Gastroesophageal sphincter (tissue), 4 donors: ENCODE data around the gene LTF. TPM values are rescaled to one million over a fixed set of nuclear protein-coding genes. Genes with fewer than 3 reads are reported as not detected.
A peak's percentile ranks its signal among the peaks of the same experiment; 100 is the strongest.

Experiments
- ATAC-seq: fragments of 150-250 bp; one replicate; pipeline ENCODE4 v1.9.1; 2016; ENCODE audit warnings: mild to moderate bottlenecking, moderate library complexity
- H3K27ac ChIP-seq, 4 donors: fragments of 200-600 bp; sonication (generic) in 3 of 4; 1 replicate in 3 of 4; 2 replicates in 1 of 4; pipeline ENCODE4 v1.5.1; 2016 to 2019
- H3K27me3 ChIP-seq: fragments of 200-600 bp; sonication (generic); one replicate; pipeline ENCODE4 v1.5.1; 2019
- H3K36me3 ChIP-seq, 2 donors: fragments of 200-600 bp; sonication (generic); one replicate each; pipeline ENCODE4 v1.5.1; 2019; ENCODE audit warnings: control low read depth in 1 of 2
- H3K4me1 ChIP-seq, 3 donors: fragments of 200-600 bp; sonication (generic); 1 replicate in 2 of 3; 2 replicates in 1 of 3; pipeline ENCODE4 v1.5.1; 2016 to 2019; ENCODE audit warnings: control low read depth in 2 of 3
- H3K4me3 ChIP-seq, 2 donors: fragments of 200-600 bp; sonication (generic); one replicate each; pipeline ENCODE4 v1.5.1; 2019; ENCODE audit warnings: mild to moderate bottlenecking in 1 of 2, moderate library complexity in 1 of 2
- H3K9me3 ChIP-seq, 3 donors: fragments of 200-600 bp; sonication (generic); one replicate each; pipeline ENCODE4 v1.5.1; 2017 to 2019; ENCODE audit warnings: control low read depth in 2 of 3
- EP300 ChIP-seq: sonication (generic); formaldehyde crosslinking; IDR thresholded peaks from one replicate; pipeline ENCODE4 v1.6.1; 2017; ENCODE audit warnings: antibody characterized with exemption, mild to moderate bottlenecking
- POLR2A ChIP-seq, 2 donors: fragments of 450-650 bp; IDR thresholded peaks; one replicate each; pipeline ENCODE4 v1.6.1; 2017; ENCODE audit warnings: antibody characterized with exemption in 2 of 2, mild to moderate bottlenecking in 2 of 2, moderate library complexity in 1 of 2
- POLR2AphosphoS5 ChIP-seq: sonication (generic); formaldehyde crosslinking; IDR thresholded peaks from one replicate; pipeline ENCODE4 v1.6.1; 2017; ENCODE audit warnings: antibody characterized with exemption
- WGBS, 2 donors: methylation state at CpG; one replicate each; pipeline ENCODE4 v1.1.5; 2018; ENCODE audit warnings: low coverage in 1 of 2; 5-methylcytosine and 5-hydroxymethylcytosine counted together
- total RNA-seq, 4 donors: library from RNA; depleted of rRNA; stranded (reverse); fragments of >200 nt; gene quantifications; one replicate each; pipeline ENCODE4 v1.1.0, GENCODE V29; 2016
- TF ChIP-seq, protein P1 (sequence below), 4 experiments: fragments of 200-600 bp in 2 of 4; fragments of 450-650 bp in 2 of 4; sonication (generic) in 1 of 4; IDR thresholded peaks; one replicate each; pipeline ENCODE4 v1.5.1; 2017 to 2019; ENCODE audit warnings: antibody characterized with exemption in 4 of 4, mild to moderate bottlenecking in 2 of 4, moderate library complexity in 2 of 4

The LTF gene
- total RNA-seq, 4 donors from 2014 or later = 1.2 to 198 (median 1.4) TPM

- no peaks in the 10 kb centered on the region for H3K36me3 ChIP-seq
- TF ChIP-seq POLR2AphosphoS5 (no peak), EP300 (no peak), POLR2A (IDR thresholded peaks at IDR 0.05) (no peak)
- TF ChIP-seq, protein P1, sequence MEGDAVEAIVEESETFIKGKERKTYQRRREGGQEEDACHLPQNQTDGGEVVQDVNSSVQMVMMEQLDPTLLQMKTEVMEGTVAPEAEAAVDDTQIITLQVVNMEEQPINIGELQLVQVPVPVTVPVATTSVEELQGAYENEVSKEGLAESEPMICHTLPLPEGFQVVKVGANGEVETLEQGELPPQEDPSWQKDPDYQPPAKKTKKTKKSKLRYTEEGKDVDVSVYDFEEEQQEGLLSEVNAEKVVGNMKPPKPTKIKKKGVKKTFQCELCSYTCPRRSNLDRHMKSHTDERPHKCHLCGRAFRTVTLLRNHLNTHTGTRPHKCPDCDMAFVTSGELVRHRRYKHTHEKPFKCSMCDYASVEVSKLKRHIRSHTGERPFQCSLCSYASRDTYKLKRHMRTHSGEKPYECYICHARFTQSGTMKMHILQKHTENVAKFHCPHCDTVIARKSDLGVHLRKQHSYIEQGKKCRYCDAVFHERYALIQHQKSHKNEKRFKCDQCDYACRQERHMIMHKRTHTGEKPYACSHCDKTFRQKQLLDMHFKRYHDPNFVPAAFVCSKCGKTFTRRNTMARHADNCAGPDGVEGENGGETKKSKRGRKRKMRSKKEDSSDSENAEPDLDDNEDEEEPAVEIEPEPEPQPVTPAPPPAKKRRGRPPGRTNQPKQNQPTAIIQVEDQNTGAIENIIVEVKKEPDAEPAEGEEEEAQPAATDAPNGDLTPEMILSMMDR (IDR thresholded peaks at IDR 0.05) = no peak
- peaks cover 0 to 6% (median 0%) of the 10 kb centered on the region in 3 donors for H3K9me3 ChIP-seq
- no peak overlapping the region for H3K4me3 ChIP-seq
- peak; percentile 19 for ATAC-seq
- peaks cover 0 to 8% (median under 1%) of the 10 kb centered on the region in 3 donors for H3K4me1 ChIP-seq
- 49 to 67% methylated on average over 1 to 2 of the region's 3 CpGs for WGBS, 2 donors
- H3K27me3 ChIP-seq = peaks cover 16% of the 10 kb centered on the region
- H3K27ac ChIP-seq = no peak overlapping the region
Observed at GRCh38 chr3:46469680-46470357, 5.1 kb upstream of the LTF start.

DNA sequence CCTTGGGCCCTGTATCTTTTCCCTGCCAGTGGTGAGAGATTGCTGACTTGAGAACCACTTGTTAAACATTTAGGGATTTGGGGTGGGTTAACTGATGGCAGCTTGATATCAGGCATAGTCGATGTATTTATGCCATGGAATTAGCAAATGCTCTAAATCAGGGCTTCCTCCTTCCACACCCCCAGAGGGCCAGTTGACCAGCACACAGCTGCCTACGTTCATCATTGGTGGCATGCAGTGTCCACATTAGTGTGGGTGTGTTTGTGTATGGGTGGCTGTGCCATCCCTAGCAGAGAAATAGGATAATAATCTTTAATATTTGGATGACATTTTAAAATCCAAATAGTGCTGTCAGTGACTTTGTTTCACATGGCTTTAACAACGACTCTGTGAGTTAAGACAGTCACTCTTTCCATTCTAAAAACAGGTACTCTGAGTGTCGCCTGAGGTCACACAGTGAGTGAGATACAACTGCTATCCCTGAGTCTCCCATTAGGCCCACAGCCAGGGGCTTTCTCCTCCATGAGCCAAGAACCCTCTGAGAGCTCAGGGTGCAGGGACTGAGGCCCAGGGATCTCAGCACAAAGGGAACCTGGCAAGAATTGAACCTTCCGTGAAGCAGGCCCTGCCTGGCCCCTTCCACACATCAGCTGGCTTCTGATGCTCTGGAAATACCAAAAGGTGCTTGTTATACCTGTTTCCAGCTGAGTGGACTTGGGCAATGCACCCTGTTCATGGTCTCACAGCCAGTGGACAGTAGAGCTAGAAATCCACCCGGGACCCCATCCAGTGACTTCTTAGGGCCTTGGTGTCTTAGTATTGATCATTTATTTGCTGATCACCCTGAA, 4.3 kb upstream of the LTF start:
- TF ChIP-seq POLR2AphosphoS5 (no peak), POLR2A (IDR thresholded peaks at IDR 0.05) (no peak), EP300 (no peak)
- TF ChIP-seq, protein P1 (IDR thresholded peaks at IDR 0.05) = no peak
- no peaks in the 10 kb centered on the region for H3K36me3 ChIP-seq
- H3K4me1 ChIP-seq = peaks cover 0 to 17% (median 5%) of the 10 kb centered on the region in 3 donors
- no peak overlapping the region for H3K4me3 ChIP-seq
- no peak overlapping the region for H3K27ac ChIP-seq
- peaks cover 24% of the 10 kb centered on the region for H3K27me3 ChIP-seq
- H3K9me3 ChIP-seq = no peaks in the 10 kb centered on the region
- WGBS, 2 donors = 60 to 68% methylated on average over 1 to 6 of the region's 6 CpGs
- ATAC-seq = no peak

DNA sequence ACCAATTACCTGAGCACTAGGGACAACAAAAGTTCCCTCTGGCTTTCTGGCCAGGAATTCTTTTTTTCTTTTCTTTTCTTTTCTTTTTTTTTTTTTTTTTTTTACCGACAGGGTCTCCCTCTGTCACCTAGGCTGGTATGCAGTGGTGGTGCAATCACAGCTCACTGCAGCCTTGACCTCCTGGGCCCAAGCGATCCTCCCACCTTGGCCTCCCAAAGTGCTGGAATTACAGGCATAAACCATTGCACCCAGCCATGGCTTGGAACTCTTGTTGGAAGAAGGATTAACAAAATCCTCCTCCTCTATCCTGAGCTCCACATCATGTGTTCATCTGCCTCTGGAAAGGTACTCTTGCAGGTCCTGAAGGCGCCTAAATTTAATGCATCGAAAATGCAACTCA, 2.9 kb upstream of the LTF start:
- H3K27ac ChIP-seq = no peak overlapping the region
- 87% methylated on average over 3 of the region's 4 CpGs; no CpG with 5 or more reads in 1 of the 2 donors for WGBS, 2 donors
- no peak for TF ChIP-seq POLR2A (IDR thresholded peaks at IDR 0.05)
- no peak for TF ChIP-seq EP300
- TF ChIP-seq, protein P1 (IDR thresholded peaks at IDR 0.05) = no peak
- TF ChIP-seq POLR2AphosphoS5 = no peak
- no peak overlapping the region for H3K4me3 ChIP-seq
- no peaks in the 10 kb centered on the region for H3K36me3 ChIP-seq
- no peak for ATAC-seq
- peaks cover 0 to 18% (median 5%) of the 10 kb centered on the region in 3 donors for H3K4me1 ChIP-seq
- peaks cover 32% of the 10 kb centered on the region for H3K27me3 ChIP-seq
- no peaks in the 10 kb centered on the region for H3K9me3 ChIP-seq

- 25 to 75% methylated on average over 1 of the region's 1 CpG for WGBS, 2 donors
- H3K9me3 ChIP-seq = no peaks in the 10 kb centered on the region
- H3K27ac ChIP-seq = no peak overlapping the region
- TF ChIP-seq POLR2A (IDR thresholded peaks at IDR 0.05) (no peak), EP300 (no peak), POLR2AphosphoS5 (no peak)
- TF ChIP-seq, protein P1 (IDR thresholded peaks at IDR 0.05) = no peak
- H3K36me3 ChIP-seq = no peaks in the 10 kb centered on the region
- peaks cover 0 to 18% (median 5%) of the 10 kb centered on the region in 3 donors for H3K4me1 ChIP-seq
- H3K4me3 ChIP-seq = no peak overlapping the region
- peaks cover 36% of the 10 kb centered on the region for H3K27me3 ChIP-seq
- ATAC-seq = no peak
Observed at GRCh38 chr3:46466871-46467403, 2.2 kb upstream of the LTF start.
